WERI-Rb-1 (cell line): ENCODE results near the gene AACS.
"Not testable (repeated sequence)": the region's sequence is repeated elsewhere in the genome, so short reads cannot be mapped to it uniquely, and the experiment has no call there.

Experiments
- DNase-seq: peaks from one replicate; pipeline ENCODE4 v3.0.0-alpha.2; 2020
- H3K27ac ChIP-seq: fragments of 250-450 bp; sonication (Bioruptor Pico); 2 replicates; pipeline ENCODE4 v1.5.1; 2020; ENCODE audit warnings: mild to moderate bottlenecking, moderate library complexity
- H3K27me3 ChIP-seq: fragments of 250-450 bp; sonication (Bioruptor Pico); 2 replicates; pipeline ENCODE4 v1.5.1; 2021; ENCODE audit warnings: mild to moderate bottlenecking, low read depth, moderate library complexity; ENCODE audit not compliant: insufficient read depth, severe bottlenecking
- H3K36me3 ChIP-seq: fragments of 250-450 bp; sonication (Bioruptor Pico); 2 replicates; pipeline ENCODE4 v1.5.1; 2020; ENCODE audit warnings: mild to moderate bottlenecking, moderate library complexity
- H3K4me3 ChIP-seq: 2 replicates; pipeline ENCODE4 v1.5.1; 2011; ENCODE audit warnings: low read depth, mild to moderate bottlenecking, control low read depth, low read length
- H3K9me3 ChIP-seq: fragments of 250-450 bp; sonication (Bioruptor Pico); 2 replicates; pipeline ENCODE4 v1.5.1; 2021; ENCODE audit warnings: mild to moderate bottlenecking, moderate library complexity; ENCODE audit not compliant: severe bottlenecking
- CTCF ChIP-seq: IDR thresholded peaks from 2 replicates; pipeline ENCODE4 v1.5.1; 2011; ENCODE audit warnings: low read depth, mild to moderate bottlenecking, control low read depth, inconsistent platforms, low read length

Gene AACS

GRCh38 chr12:125029761-125030358, 35.4 kb upstream of the AACS start:
- Histone ChIP-seq H3K4me3 (no peak overlapping the region), H3K36me3 (peaks cover 18% of the 10 kb centered on the region)
- DNase-seq: peak; percentile 65

DNA sequence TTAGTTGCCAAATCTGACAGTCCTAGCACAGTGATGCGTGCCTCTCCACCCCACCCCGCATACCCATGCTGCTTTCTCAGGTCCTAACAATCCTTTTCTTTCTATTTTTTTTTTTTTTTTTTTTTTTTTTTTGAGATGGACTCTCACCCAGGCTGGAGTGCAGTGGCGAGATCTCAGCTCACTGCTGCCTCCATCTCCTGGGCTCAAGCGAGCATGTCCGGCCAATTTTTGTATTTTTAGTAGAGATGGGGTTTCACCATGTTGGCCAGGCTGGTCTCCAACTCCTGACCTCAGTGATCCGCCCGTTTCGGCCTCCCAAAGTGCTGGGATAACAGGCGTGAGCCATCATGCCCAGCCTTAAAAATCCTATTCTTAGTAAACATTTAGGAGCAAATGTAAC, 33.8 kb upstream of the AACS start:
- not testable (repeated sequence) for H3K4me3 ChIP-seq, H3K27me3 ChIP-seq, H3K36me3 ChIP-seq, DNase-seq, H3K9me3 ChIP-seq, H3K27ac ChIP-seq

More at GRCh38 chr12:125029761-125030358, 35.4 kb upstream of the AACS start:
- peak overlapping the region; percentile 72 for H3K27ac ChIP-seq
- no peak for TF ChIP-seq CTCF
- H3K27me3 ChIP-seq: no peaks in the 10 kb centered on the region
- H3K9me3 ChIP-seq: peaks cover 3% of the 10 kb centered on the region

DNA sequence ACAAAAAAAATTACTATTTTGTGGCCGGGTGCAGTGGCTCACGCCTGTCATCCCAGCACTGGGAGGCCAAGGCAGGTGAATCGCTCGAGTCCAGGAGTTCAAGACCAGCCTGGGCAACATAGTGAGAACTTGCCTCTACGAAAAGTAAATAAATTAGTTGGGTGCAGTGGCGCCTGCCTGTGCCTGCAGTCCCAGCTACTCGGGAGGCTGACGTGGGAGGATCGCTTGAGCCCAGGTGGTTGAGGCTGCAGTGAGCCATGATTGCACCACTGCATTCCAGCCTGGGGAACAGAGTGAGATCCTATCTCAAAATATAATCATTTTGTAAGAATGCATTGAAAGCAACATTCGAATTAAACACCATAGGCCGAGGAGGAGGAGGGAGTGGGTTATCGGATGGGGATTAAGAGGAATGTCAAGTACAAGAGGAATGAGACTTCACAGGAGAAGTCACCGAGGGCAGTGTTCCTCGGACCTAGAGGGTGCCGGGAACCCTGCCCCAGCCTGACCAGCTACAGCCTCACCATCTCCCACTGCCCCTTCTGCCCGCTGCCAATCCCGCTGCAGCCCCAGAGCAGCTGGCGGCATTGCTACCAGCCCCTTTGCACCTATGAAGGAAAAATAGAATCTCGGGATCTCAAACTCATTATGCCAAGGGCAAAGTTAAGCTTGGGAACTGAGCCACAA, 32.6 kb upstream of the AACS start:
- DNase-seq: no peak
- Histone ChIP-seq H3K27me3 (no peaks in the 10 kb centered on the region), H3K27ac (no peak overlapping the region), H3K9me3 (peaks cover 5% of the 10 kb centered on the region), H3K36me3 (peaks cover 3% of the 10 kb centered on the region), H3K4me3 (no peak overlapping the region)
- no peak for TF ChIP-seq CTCF

GRCh38 chr12:125033288-125033687, 31.9 kb upstream of the AACS start:
- Histone ChIP-seq H3K27ac (no peak overlapping the region), H3K9me3 (peaks cover 5% of the 10 kb centered on the region), H3K4me3 (no peak overlapping the region), H3K27me3 (no peaks in the 10 kb centered on the region), H3K36me3 (no peaks in the 10 kb centered on the region; the same call in 1 of the 2 replicates)
- no peak for TF ChIP-seq CTCF
- no peak for DNase-seq

DNA sequence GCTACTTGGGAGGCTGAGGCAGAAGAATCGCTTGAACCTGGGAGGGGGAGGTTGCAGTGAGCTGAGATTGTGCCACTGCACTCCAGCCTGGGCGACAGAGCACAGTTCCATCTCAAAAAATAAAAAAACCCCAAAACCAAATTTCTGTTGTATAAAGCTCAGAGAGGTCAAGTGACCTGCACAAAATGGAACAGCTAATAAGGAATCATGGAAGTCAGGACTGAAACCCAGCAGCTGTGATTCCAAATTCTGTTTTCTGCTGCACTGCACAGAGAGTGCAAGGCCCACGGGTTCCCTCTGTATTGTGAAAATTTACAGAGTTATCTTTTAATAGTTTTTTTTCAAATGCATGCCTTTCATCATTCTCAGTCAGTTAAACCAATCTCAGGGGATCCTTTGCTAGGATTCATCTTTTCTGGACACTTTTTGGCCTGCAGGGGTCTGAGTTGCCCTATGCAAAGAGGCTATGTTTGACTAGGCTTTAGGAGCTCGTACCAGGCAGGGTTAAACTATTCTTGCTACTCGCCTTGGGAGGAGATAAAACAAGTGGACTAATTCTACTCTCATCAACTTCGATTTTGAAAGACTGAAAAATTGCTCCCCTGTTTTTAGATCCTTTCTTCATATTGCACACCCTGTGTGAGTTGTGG, 26.1 kb upstream of the AACS start:
- no peak for DNase-seq
- H3K36me3 ChIP-seq: no peaks in the 10 kb centered on the region
- H3K27ac ChIP-seq: no peak overlapping the region
- no peak for TF ChIP-seq CTCF
- no peaks in the 10 kb centered on the region for H3K27me3 ChIP-seq
- peaks cover 5% of the 10 kb centered on the region for H3K9me3 ChIP-seq
- no peak overlapping the region for H3K4me3 ChIP-seq

DNA sequence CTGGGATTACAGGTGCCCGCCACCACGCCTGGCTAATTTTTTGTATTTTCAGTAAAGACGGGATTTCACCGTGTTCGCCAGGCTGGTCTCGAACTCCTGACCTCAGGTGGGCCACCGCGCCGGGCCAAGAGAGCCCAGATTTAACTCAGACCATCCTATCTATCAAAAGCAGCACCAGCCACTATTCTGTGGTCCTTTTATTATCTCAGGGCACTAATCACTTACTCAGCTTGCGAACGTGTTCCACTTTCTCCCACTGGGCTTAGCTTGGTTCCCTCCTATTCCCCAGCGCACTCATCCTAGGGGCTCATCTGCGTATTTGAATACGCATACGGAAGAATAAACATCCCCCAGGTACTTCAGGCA, 16.2 kb upstream of the AACS start:
- Histone ChIP-seq H3K27me3 (no peaks in the 10 kb centered on the region), H3K27ac (no peak overlapping the region), H3K4me3 (no peak overlapping the region), H3K9me3 (no peaks in the 10 kb centered on the region), H3K36me3 (no peaks in the 10 kb centered on the region)
- no peak for TF ChIP-seq CTCF
- DNase-seq: no peak
